HL-60 (cell line): ENCODE results near the gene MYH11.

ENCODE experiments used
- POLR2AphosphoS5 ChIP-seq: IDR thresholded peaks from 2 replicates; pipeline ENCODE4 v1.6.1; 2012; ENCODE audit warnings: low read depth
- TF ChIP-seq, protein P1 (sequence below): IDR thresholded peaks from one replicate; pipeline ENCODE4 v1.5.1; 2011; ENCODE audit warnings: low read length, control low read depth, inconsistent platforms; ENCODE audit not compliant: insufficient read depth

DNA sequence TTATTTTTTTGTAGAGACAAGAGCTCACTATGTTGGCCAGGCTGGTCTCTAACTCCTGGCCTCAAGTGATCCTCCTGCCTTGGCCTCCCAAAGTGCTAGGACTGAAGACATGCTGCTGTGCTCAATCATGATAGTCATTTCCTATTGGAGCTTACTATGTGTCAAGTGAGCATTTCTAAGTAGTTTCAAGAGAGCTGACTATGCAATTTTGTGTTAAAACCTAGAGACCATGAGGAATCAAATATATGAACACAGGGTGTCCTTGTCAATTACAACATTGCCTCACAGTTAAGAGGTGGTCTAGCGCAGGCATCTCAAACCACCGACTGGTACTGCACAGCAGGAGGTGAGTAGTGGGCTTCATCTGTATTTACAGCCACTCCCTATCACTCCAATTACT, 37.8 kb downstream of the MYH11 start:
- TF ChIP-seq, protein P1, sequence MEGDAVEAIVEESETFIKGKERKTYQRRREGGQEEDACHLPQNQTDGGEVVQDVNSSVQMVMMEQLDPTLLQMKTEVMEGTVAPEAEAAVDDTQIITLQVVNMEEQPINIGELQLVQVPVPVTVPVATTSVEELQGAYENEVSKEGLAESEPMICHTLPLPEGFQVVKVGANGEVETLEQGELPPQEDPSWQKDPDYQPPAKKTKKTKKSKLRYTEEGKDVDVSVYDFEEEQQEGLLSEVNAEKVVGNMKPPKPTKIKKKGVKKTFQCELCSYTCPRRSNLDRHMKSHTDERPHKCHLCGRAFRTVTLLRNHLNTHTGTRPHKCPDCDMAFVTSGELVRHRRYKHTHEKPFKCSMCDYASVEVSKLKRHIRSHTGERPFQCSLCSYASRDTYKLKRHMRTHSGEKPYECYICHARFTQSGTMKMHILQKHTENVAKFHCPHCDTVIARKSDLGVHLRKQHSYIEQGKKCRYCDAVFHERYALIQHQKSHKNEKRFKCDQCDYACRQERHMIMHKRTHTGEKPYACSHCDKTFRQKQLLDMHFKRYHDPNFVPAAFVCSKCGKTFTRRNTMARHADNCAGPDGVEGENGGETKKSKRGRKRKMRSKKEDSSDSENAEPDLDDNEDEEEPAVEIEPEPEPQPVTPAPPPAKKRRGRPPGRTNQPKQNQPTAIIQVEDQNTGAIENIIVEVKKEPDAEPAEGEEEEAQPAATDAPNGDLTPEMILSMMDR = no peak
- TF ChIP-seq POLR2AphosphoS5 = no peak
